ENCODE data around the gene B4GAT1. TPM values are rescaled to one million over a fixed set of nuclear protein-coding genes. Genes with fewer than 3 reads are reported as not detected.

Gene B4GAT1
- total and polyA plus RNA-seq, 10 of the 15 experiments (the other 5 are each of a cell fraction or from before 2014, with no cell fraction given), result 0.55 to 11.1 (median 4.3) TPM

DNA sequence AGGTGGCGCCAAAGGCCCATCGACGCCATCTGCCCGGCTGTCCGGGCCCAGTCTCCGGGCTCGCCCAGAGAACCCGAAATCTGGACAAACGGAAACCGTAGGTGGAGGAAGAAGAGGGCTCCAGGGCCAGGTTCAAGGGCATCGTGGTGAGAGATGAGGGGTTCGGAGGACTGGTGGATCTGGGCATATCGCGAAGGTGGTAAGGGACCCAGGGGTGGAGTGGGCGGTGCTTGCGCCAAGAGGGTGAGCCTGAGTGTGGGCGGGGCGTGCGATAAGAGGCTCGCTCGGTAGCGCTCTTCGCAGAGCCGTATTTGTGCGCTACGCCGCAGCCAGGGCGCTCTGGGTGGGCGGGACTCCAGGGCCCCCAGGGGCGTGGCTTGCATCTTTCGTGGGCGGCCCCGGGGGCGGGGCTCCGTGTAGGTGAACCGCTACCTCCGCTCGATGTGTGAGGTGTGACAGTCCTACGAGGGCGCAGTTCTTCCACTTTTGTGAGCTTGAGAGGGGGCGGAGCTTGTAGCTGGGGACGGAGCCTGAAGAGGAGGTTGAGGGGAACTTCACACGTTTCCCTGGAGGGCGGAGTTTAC is 35.4 kb downstream of the B4GAT1 start (continued):
- TF ChIP-seq, protein P1, sequence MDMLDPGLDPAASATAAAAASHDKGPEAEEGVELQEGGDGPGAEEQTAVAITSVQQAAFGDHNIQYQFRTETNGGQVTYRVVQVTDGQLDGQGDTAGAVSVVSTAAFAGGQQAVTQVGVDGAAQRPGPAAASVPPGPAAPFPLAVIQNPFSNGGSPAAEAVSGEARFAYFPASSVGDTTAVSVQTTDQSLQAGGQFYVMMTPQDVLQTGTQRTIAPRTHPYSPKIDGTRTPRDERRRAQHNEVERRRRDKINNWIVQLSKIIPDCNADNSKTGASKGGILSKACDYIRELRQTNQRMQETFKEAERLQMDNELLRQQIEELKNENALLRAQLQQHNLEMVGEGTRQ (IDR thresholded peaks at IDR 0.05; ENCODE audit: borderline replicate concordance, low read depth, low read length), result no peak
- no peak for TF ChIP-seq RAD51 (IDR thresholded peaks at IDR 0.05)
- no peak for TF ChIP-seq SUPT20H (IDR thresholded peaks at IDR 0.05; ENCODE audit: borderline replicate concordance, control insufficient read depth, low read depth, low read length)
- TF ChIP-seq SP1 (IDR thresholded peaks at IDR 0.05; ENCODE audit: low read depth, low read length), result no peak
- TF ChIP-seq ZNF217 (IDR thresholded peaks at IDR 0.05), result no peak
- 0 out of 2 replicates have a peak, but pooled peaks have one; percentile 14 for TF ChIP-seq ZNF24 (IDR thresholded peaks at IDR 0.05)
- TF ChIP-seq FOXM1 (IDR thresholded peaks at IDR 0.05; ENCODE audit: low read depth, low read length), result no peak; the same call in 1 of the 2 replicates
- TF ChIP-seq ZNF687 (IDR thresholded peaks at IDR 0.05), result peak; percentile 16; the same call in 1 of the 2 replicates
- TF ChIP-seq NFXL1 (IDR thresholded peaks at IDR 0.05; ENCODE audit: borderline replicate concordance), result no peak
- peak; percentile 96 for TF ChIP-seq NBN (IDR thresholded peaks at IDR 0.05)
- TF ChIP-seq TARDBP (IDR thresholded peaks at IDR 0.05; ENCODE audit: borderline replicate concordance), result no peak
- TF ChIP-seq MXI1 (IDR thresholded peaks at IDR 0.05; ENCODE audit: low read depth, low read length), result 0 out of 2 replicates have a peak, but pooled peaks have one; percentile 46
- TF ChIP-seq NR2F1 (conservative IDR thresholded peaks at IDR 0.05), result peak; percentile 54; the same call in 1 of the 2 replicates
- peak; percentile 56; the same call in 1 of the 2 replicates for TF ChIP-seq POLR2A (IDR thresholded peaks at IDR 0.05; ENCODE audit: low read depth, low read length)
- TF ChIP-seq, protein P2, sequence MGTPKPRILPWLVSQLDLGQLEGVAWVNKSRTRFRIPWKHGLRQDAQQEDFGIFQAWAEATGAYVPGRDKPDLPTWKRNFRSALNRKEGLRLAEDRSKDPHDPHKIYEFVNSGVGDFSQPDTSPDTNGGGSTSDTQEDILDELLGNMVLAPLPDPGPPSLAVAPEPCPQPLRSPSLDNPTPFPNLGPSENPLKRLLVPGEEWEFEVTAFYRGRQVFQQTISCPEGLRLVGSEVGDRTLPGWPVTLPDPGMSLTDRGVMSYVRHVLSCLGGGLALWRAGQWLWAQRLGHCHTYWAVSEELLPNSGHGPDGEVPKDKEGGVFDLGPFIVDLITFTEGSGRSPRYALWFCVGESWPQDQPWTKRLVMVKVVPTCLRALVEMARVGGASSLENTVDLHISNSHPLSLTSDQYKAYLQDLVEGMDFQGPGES (IDR thresholded peaks at IDR 0.05), result no peak
- TF ChIP-seq, protein P3, sequence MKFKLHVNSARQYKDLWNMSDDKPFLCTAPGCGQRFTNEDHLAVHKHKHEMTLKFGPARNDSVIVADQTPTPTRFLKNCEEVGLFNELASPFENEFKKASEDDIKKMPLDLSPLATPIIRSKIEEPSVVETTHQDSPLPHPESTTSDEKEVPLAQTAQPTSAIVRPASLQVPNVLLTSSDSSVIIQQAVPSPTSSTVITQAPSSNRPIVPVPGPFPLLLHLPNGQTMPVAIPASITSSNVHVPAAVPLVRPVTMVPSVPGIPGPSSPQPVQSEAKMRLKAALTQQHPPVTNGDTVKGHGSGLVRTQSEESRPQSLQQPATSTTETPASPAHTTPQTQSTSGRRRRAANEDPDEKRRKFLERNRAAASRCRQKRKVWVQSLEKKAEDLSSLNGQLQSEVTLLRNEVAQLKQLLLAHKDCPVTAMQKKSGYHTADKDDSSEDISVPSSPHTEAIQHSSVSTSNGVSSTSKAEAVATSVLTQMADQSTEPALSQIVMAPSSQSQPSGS (IDR thresholded peaks at IDR 0.05; ENCODE audit: low read length), result no peak
- TF ChIP-seq TCF12 (IDR thresholded peaks at IDR 0.05; ENCODE audit: low read depth, low read length), result no peak
- TF ChIP-seq BCL11A (IDR thresholded peaks at IDR 0.05; ENCODE audit: low read depth, low read length), result no peak
- TF ChIP-seq CREB1 (IDR thresholded peaks at IDR 0.05; ENCODE audit: low read depth), result no peak; the same call in 1 of the 2 replicates
- TF ChIP-seq PML (IDR thresholded peaks at IDR 0.05; ENCODE audit: low read length), result no peak
- TF ChIP-seq RCOR1 (conservative IDR thresholded peaks at IDR 0.05; ENCODE audit: low read depth, low read length), result no peak
